Endothelial cell (in vitro differentiated cells): ENCODE results near the gene CNTNAP5. TPM values are rescaled to one million over a fixed set of nuclear protein-coding genes. Genes with fewer than 3 reads are reported as not detected.

Source experiments
- DNase-seq: peaks from one replicate; pipeline ENCODE4 v3.0.0; 2021; ENCODE audit warnings: low spot score
- H3K27ac Mint-ChIP-seq: one replicate; pipeline ENCODE4 v1.8.0; 2021; ENCODE audit warnings: mixed read lengths, inconsistent platforms; ENCODE audit not compliant: unreplicated experiment
- H3K27me3 Mint-ChIP-seq: one replicate; pipeline ENCODE4 v1.8.0; 2021; ENCODE audit warnings: mild to moderate bottlenecking, moderate library complexity, mixed read lengths, inconsistent platforms; ENCODE audit not compliant: unreplicated experiment
- H3K36me3 Mint-ChIP-seq: one replicate; pipeline ENCODE4 v1.8.0; 2021; ENCODE audit warnings: mild to moderate bottlenecking, low read depth, mixed read lengths, inconsistent platforms; ENCODE audit not compliant: unreplicated experiment
- H3K4me1 Mint-ChIP-seq: one replicate; pipeline ENCODE4 v1.8.0; 2021; ENCODE audit warnings: mild to moderate bottlenecking, mixed read lengths, inconsistent platforms; ENCODE audit not compliant: unreplicated experiment
- H3K4me3 Mint-ChIP-seq: one replicate; pipeline ENCODE4 v1.8.0; 2021; ENCODE audit warnings: mild to moderate bottlenecking, mixed read lengths, inconsistent platforms; ENCODE audit not compliant: unreplicated experiment
- H3K9me3 Mint-ChIP-seq: one replicate; pipeline ENCODE4 v1.8.0; 2021; ENCODE audit warnings: mixed read lengths, inconsistent platforms; ENCODE audit not compliant: unreplicated experiment
- total RNA-seq: library from RNA; stranded (reverse); fragmentation: NEBNext Ultra II Directional; extraction: Animal tissue kit (Norgen Biotek cat#: 25700); gene quantifications from one replicate; pipeline ENCODE4 v1.2.1, GENCODE V29; 2021; ENCODE audit not compliant: unreplicated experiment
- TF ChIP-seq, protein P1 (sequence below): fragments of 200-600 bp; sonication (generic); IDR thresholded peaks from one replicate; pipeline ENCODE4 v1.5.0; 2021; ENCODE audit warnings: antibody characterized with exemption; ENCODE audit not compliant: unreplicated experiment

The CNTNAP5 gene
- total RNA-seq, 1 donor from 2014 or later: 5.0 TPM

DNA sequence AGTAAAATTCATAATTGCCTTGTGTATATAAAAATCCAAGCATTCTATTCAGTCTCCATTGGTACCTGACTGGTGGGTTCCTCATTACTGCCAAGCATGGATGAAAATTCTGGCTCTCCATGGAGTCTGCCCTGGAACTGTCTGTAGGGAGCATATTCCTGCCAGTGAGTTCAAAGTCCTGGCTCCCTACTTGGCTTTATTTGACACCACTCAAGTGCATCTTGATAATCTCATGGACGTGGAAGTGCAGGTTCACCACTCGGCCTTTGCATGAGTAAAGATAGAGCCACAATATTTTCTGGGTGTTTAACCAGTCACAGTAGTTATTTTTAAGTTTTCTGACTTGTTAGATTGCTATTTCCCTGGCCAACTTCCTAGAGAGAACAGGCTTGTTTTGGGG lies 63.5 kb downstream of the CNTNAP5 start:
- no peaks in the 10 kb centered on the region for H3K4me1 Mint-ChIP-seq

DNA sequence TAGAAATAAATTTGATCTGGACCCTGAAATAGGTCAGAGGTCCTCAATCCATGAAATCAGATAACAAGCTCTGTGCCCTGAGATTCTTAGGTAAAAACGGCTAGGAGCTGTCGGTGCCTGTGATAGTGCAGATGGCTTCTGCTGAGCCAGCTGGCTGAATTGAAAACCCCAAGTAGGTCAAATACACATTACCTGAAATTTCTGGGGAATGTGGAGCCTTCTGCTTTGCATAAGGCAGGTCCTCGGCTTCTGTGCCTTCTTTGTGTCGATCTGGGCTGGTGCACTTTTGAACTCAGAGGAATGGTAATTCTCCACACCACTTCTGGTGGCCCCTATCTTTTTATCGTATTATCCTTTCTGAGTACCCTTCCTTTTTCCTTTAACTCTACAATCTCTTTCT lies 66.6 kb downstream of the CNTNAP5 start:
- Mint-ChIP-seq H3K27ac (no peak overlapping the region), H3K4me3 (no peak overlapping the region), H3K9me3 (no peaks in the 10 kb centered on the region), H3K36me3 (no peaks in the 10 kb centered on the region), H3K27me3 (no peaks in the 10 kb centered on the region), H3K4me1 (no peaks in the 10 kb centered on the region)
- TF ChIP-seq, protein P1, sequence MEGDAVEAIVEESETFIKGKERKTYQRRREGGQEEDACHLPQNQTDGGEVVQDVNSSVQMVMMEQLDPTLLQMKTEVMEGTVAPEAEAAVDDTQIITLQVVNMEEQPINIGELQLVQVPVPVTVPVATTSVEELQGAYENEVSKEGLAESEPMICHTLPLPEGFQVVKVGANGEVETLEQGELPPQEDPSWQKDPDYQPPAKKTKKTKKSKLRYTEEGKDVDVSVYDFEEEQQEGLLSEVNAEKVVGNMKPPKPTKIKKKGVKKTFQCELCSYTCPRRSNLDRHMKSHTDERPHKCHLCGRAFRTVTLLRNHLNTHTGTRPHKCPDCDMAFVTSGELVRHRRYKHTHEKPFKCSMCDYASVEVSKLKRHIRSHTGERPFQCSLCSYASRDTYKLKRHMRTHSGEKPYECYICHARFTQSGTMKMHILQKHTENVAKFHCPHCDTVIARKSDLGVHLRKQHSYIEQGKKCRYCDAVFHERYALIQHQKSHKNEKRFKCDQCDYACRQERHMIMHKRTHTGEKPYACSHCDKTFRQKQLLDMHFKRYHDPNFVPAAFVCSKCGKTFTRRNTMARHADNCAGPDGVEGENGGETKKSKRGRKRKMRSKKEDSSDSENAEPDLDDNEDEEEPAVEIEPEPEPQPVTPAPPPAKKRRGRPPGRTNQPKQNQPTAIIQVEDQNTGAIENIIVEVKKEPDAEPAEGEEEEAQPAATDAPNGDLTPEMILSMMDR: no peak
- no peak for DNase-seq

More for the DNA sequence above, 63.5 kb downstream of the CNTNAP5 start:
- TF ChIP-seq, protein P1: no peak
- no peak overlapping the region for H3K27ac Mint-ChIP-seq
- no peak for DNase-seq
- no peaks in the 10 kb centered on the region for H3K9me3 Mint-ChIP-seq
- H3K4me3 Mint-ChIP-seq: no peak overlapping the region
- H3K27me3 Mint-ChIP-seq: no peaks in the 10 kb centered on the region
- no peaks in the 10 kb centered on the region for H3K36me3 Mint-ChIP-seq

DNA sequence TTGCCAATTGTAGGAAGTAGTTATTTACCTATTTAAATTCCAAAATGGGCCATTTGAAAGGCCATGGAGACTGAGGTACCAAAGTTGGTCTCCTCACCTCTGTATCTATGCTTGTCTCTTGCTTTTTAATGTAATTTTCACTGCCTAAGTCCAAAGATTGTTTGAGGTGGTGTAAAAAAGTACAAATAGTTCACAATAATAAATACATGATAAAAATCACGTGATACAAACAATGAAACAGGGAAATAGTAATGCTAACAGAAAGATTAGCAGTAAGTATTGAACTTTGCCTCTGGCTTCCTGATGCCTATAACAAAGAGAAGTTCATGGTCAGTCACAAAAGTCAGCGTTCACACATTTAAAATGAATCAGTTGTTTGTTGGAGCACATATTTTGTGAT lies 67.6 kb downstream of the CNTNAP5 start:
- Mint-ChIP-seq H3K27ac (no peak overlapping the region), H3K4me1 (no peaks in the 10 kb centered on the region), H3K9me3 (no peaks in the 10 kb centered on the region), H3K36me3 (no peaks in the 10 kb centered on the region), H3K27me3 (no peaks in the 10 kb centered on the region), H3K4me3 (no peak overlapping the region)
- no peak for DNase-seq
- TF ChIP-seq, protein P1: no peak

- no peak overlapping the region for H3K4me3 Mint-ChIP-seq
- H3K27ac Mint-ChIP-seq: no peak overlapping the region
- TF ChIP-seq, protein P1: no peak
- no peaks in the 10 kb centered on the region for H3K9me3 Mint-ChIP-seq
- no peaks in the 10 kb centered on the region for H3K27me3 Mint-ChIP-seq
- no peaks in the 10 kb centered on the region for H3K36me3 Mint-ChIP-seq
- H3K4me1 Mint-ChIP-seq: no peaks in the 10 kb centered on the region
- no peak for DNase-seq
These were observed 79.8 kb downstream of the CNTNAP5 start for GRCh38 chr2:124104914-124105313.

GRCh38 chr2:124112206-124112605 lies 87.1 kb downstream of the CNTNAP5 start:
- H3K9me3 Mint-ChIP-seq: no peaks in the 10 kb centered on the region

More at GRCh38 chr2:124112206-124112605, 87.1 kb downstream of the CNTNAP5 start:
- TF ChIP-seq, protein P1: no peak
- Mint-ChIP-seq H3K36me3 (no peaks in the 10 kb centered on the region), H3K27ac (no peak overlapping the region), H3K27me3 (no peaks in the 10 kb centered on the region), H3K4me1 (no peaks in the 10 kb centered on the region), H3K4me3 (no peak overlapping the region)
- DNase-seq: no peak
